SU-DHL-6 (cell line): ENCODE data around the gene ARAF.

ENCODE experiments used
- H2AFZ ChIP-seq: fragments of 200-600 bp; sonication (generic); 2 replicates; pipeline ENCODE4 v1.6.1; 2014; ENCODE audit warnings: low read depth, mild to moderate bottlenecking, moderate library complexity, mixed read lengths, antibody characterized with exemption, low read length; ENCODE audit not compliant: severe bottlenecking
- H3F3A ChIP-seq: fragments of 200-600 bp; shearing (Covaris generic); 2 replicates; pipeline ENCODE4 v1.6.0; 2016; ENCODE audit warnings: antibody characterized with exemption, mild to moderate bottlenecking; ENCODE audit not compliant: insufficient read depth
- H3K27ac ChIP-seq: fragments of 200-600 bp; sonication (generic); 2 replicates; pipeline ENCODE4 v1.5.1; 2016; ENCODE audit warnings: low read depth, mild to moderate bottlenecking, low read length, moderate library complexity, mixed read lengths
- H3K27me3 ChIP-seq: fragments of 200-600 bp; sonication (generic), shearing (Covaris generic); 2 replicates; pipeline ENCODE4 v1.6.0; 2014; ENCODE audit warnings: mild to moderate bottlenecking, low read length
- H3K36me3 ChIP-seq: fragments of 200-600 bp; sonication (generic); 2 replicates; pipeline ENCODE4 v1.6.1; 2014; ENCODE audit warnings: mild to moderate bottlenecking, low read length, mixed read lengths
- H3K4me2 ChIP-seq: fragments of 300-600, 200-600 bp; shearing (Covaris generic), sonication (generic); 2 replicates; pipeline ENCODE4 v1.6.0; 2014; ENCODE audit warnings: low read length, low read depth, mild to moderate bottlenecking; ENCODE audit not compliant: poor library complexity, severe bottlenecking
- H3K4me3 ChIP-seq: fragments of 200-600 bp; sonication (generic); 2 replicates; pipeline ENCODE4 v1.5.1; 2014; ENCODE audit warnings: antibody characterized with exemption, low read length, mild to moderate bottlenecking, mixed read lengths; ENCODE audit not compliant: insufficient read depth, poor library complexity, severe bottlenecking
- H3K79me2 ChIP-seq: fragments of 200-600 bp; sonication (generic); 2 replicates; pipeline ENCODE4 v1.6.1; 2014; ENCODE audit warnings: mild to moderate bottlenecking, low read length, moderate library complexity; ENCODE audit not compliant: insufficient read depth
- H3K9ac ChIP-seq: fragments of 200-600 bp; sonication (generic); 2 replicates; pipeline ENCODE4 v1.7.0; 2014; ENCODE audit warnings: mild to moderate bottlenecking, low read length
- H3K9me2 ChIP-seq: fragments of 200-600 bp; sonication (generic); replicated peaks from 2 replicates; pipeline ENCODE4 v1.6.1; 2014; ENCODE audit warnings: low read length; ENCODE audit not compliant: insufficient read depth
- H3K9me3 ChIP-seq: fragments of 200-600 bp; sonication (generic); 2 replicates; pipeline ENCODE4 v1.6.1; 2014; ENCODE audit warnings: low read length, mixed read lengths; ENCODE audit not compliant: insufficient read depth
- H4K20me1 ChIP-seq: fragments of 200-600 bp; sonication (generic); 2 replicates; pipeline ENCODE4 v1.6.1; 2014; ENCODE audit warnings: low read depth, mild to moderate bottlenecking, antibody characterized with exemption, low read length, moderate library complexity, mixed read lengths
- CTCF ChIP-seq: fragments of 200-600 bp; sonication (generic); IDR thresholded peaks from one replicate; pipeline ENCODE4 v1.5.1; 2017; ENCODE audit warnings: antibody characterized with exemption, mild to moderate bottlenecking, low read length, moderate library complexity; ENCODE audit not compliant: insufficient read depth, poor library complexity, severe bottlenecking
- EZH2phosphoT487 ChIP-seq: fragments of 200-600 bp; sonication (generic), shearing (Covaris generic); conservative IDR thresholded peaks from 2 replicates; pipeline ENCODE4 v1.6.1; 2018; ENCODE audit warnings: mild to moderate bottlenecking, antibody characterized with exemption, low read length, moderate library complexity, mixed read lengths

Gene ARAF

GRCh38 chrX:47586043-47586787 is 25.2 kb downstream of the ARAF start:
- H3F3A ChIP-seq = no peaks in the 10 kb centered on the region
- H3K9me3 ChIP-seq = no peaks in the 10 kb centered on the region
- no peaks in the 10 kb centered on the region for H3K79me2 ChIP-seq
- H3K36me3 ChIP-seq = no peaks in the 10 kb centered on the region
- no peak overlapping the region for H2AFZ ChIP-seq
- no peaks in the 10 kb centered on the region for H4K20me1 ChIP-seq
- no peak overlapping the region for H3K4me3 ChIP-seq
- no peak overlapping the region for H3K4me2 ChIP-seq
- TF ChIP-seq CTCF (no peak), EZH2phosphoT487 (no peak)
- no peak overlapping the region for H3K9ac ChIP-seq
- H3K9me2 ChIP-seq = no peaks in the 10 kb centered on the region
- no peaks in the 10 kb centered on the region for H3K27me3 ChIP-seq
- H3K27ac ChIP-seq = no peak overlapping the region

GRCh38 chrX:47587091-47587891 is 26.3 kb downstream of the ARAF start:
- H3K36me3 ChIP-seq = no peaks in the 10 kb centered on the region
- no peaks in the 10 kb centered on the region for H3K27me3 ChIP-seq
- no peak overlapping the region for H3K27ac ChIP-seq
- H4K20me1 ChIP-seq = no peaks in the 10 kb centered on the region
- TF ChIP-seq CTCF (no peak), EZH2phosphoT487 (no peak)
- H3K9me3 ChIP-seq = no peaks in the 10 kb centered on the region
- no peak overlapping the region for H3K4me2 ChIP-seq
- no peak overlapping the region for H3K4me3 ChIP-seq
- no peaks in the 10 kb centered on the region for H3K9me2 ChIP-seq
- H3K9ac ChIP-seq = no peak overlapping the region
- H3K79me2 ChIP-seq = no peaks in the 10 kb centered on the region
- no peak overlapping the region for H2AFZ ChIP-seq
- no peaks in the 10 kb centered on the region for H3F3A ChIP-seq

GRCh38 chrX:47587906-47588735 is 27.1 kb downstream of the ARAF start:
- no peaks in the 10 kb centered on the region for H3F3A ChIP-seq
- H2AFZ ChIP-seq = no peak overlapping the region
- H3K4me2 ChIP-seq = no peak overlapping the region
- no peak overlapping the region for H3K27ac ChIP-seq
- no peak for TF ChIP-seq CTCF
- TF ChIP-seq EZH2phosphoT487 = no peak
- H3K27me3 ChIP-seq = no peaks in the 10 kb centered on the region
- no peaks in the 10 kb centered on the region for H3K79me2 ChIP-seq
- no peak overlapping the region for H3K9ac ChIP-seq
- H3K36me3 ChIP-seq = no peaks in the 10 kb centered on the region
- H4K20me1 ChIP-seq = no peaks in the 10 kb centered on the region
- H3K4me3 ChIP-seq = no peak overlapping the region
- no peaks in the 10 kb centered on the region for H3K9me2 ChIP-seq
- no peaks in the 10 kb centered on the region for H3K9me3 ChIP-seq
